Stimulated activated memory B cell treated with anti-CD40 and anti-IgM and Interleukin-4, amounts not matched to agents 10 μg/mL and 1 μg/mL and 100 μg/mL, for 72 hours (primary cell): ENCODE results near the gene CXXC5.

Experiments used
- ATAC-seq: fragments of 150-1000 bp; cut with Tn5 transposase; 2 replicates; pipeline ENCODE4 v1.10.0; 2021
- H3K27ac Mint-ChIP-seq: one replicate; pipeline ENCODE4 v1.8.0; 2022; ENCODE audit warnings: mild to moderate bottlenecking, mixed read lengths
- H3K27me3 Mint-ChIP-seq: one replicate; pipeline ENCODE4 v1.8.0; 2022; ENCODE audit warnings: mixed read lengths
- H3K36me3 Mint-ChIP-seq: one replicate; pipeline ENCODE4 v1.8.0; 2022; ENCODE audit warnings: mixed read lengths
- H3K4me1 Mint-ChIP-seq: one replicate; pipeline ENCODE4 v1.8.0; 2022; ENCODE audit warnings: mixed read lengths
- H3K4me3 Mint-ChIP-seq: one replicate; pipeline ENCODE4 v1.8.0; 2022; ENCODE audit warnings: mild to moderate bottlenecking, moderate library complexity, mixed read lengths
- H3K9me3 Mint-ChIP-seq: one replicate; pipeline ENCODE4 v1.8.0; 2022; ENCODE audit warnings: mixed read lengths

The CXXC5 gene

DNA sequence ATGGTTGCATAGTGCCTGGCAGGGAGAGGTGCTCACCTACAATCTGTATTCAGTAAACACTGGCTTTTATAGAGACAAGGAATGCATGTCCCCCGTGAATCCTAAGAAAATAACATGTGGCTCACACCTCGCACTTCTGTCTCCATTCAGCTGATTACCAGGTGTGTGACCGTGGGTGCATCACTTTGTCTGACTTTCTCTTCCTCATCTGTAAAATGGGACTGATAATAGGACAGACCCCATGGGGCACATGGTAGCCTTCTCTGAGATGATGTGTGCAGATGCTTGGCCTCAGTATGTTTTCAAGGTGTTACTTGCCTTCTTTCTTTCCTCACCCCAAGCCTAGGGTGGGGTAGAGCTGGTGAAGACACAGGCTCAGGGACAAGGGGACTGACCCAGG is 6.3 kb downstream of the CXXC5 start:
- Mint-ChIP-seq H3K27me3 (no peaks in the 10 kb centered on the region), H3K9me3 (no peaks in the 10 kb centered on the region), H3K36me3 (peaks cover 6% of the 10 kb centered on the region), H3K27ac (peak overlapping the region; percentile 88), H3K4me1 (peaks cover 84% of the 10 kb centered on the region), H3K4me3 (peak overlapping the region; percentile 58)
- ATAC-seq, result no peak

DNA sequence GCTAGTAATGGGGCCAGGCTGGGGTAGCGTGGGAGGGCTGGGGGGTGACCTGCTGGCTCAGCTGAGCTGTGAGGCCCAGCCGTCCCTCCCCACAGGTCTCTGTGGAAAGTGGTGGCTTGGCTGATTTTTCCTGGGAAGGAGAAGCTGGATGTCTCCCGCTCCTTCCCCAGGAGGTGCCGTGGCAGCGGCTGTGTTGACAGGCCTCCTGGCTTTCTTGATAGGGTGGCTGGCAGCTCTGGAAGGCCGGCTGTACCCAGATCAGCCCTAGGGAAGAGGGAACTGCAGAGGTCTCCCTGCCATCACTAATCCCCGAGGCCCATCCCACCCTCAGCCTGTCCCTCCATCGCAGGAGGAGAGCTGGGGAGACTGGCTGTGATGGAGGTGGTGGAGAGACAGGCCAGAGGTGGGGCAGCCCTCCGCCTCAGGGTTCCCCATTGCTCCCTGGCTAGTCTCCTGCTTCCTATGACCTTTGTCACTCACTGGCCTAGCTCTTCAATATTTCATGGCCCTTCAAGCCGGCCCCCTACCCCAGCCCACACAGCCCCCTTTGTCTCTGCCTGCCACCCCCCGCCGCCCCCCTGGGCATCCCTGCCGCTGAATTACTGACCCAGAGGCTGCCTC is 6.8 kb downstream of the CXXC5 start:
- ATAC-seq, result no peak
- peak overlapping the region; percentile 88 for H3K27ac Mint-ChIP-seq
- H3K27me3 Mint-ChIP-seq, result no peaks in the 10 kb centered on the region
- no peaks in the 10 kb centered on the region for H3K9me3 Mint-ChIP-seq
- peak overlapping the region; percentile 58 for H3K4me3 Mint-ChIP-seq
- H3K4me1 Mint-ChIP-seq, result peaks cover 89% of the 10 kb centered on the region
- peaks cover under 1% of the 10 kb centered on the region for H3K36me3 Mint-ChIP-seq

DNA sequence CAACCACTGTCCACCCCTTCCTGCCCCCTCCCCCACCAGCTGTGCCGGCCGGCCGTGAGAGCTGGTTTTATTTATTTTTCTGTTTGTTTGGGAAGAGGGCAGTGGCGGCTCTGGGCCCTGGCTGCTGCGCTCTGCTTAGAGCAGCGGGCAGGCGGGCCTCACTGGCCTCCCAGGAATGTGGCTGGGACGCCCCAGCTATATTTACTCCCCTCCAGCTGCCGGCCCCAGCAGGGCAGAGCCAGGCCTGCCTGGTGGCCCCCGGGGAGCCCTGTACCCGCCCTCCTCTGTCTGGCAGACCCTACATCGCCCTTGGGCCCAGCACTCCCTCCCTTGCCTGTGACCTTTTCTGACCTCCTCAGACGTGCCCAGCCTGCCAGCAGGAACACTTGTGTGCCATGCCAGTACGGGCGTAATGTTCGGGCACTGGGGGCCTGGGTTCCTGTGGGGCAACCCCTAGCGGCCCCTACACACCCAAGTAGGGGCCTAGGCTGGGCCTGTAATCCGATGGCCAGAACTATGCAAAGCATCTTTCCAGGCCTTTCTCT is 7.7 kb downstream of the CXXC5 start:
- H3K4me1 Mint-ChIP-seq, result peaks cover 94% of the 10 kb centered on the region
- peak overlapping the region; percentile 88 for H3K27ac Mint-ChIP-seq
- peak overlapping the region; percentile 42 for H3K4me3 Mint-ChIP-seq
- ATAC-seq, result no peak
- no peaks in the 10 kb centered on the region for H3K9me3 Mint-ChIP-seq
- no peaks in the 10 kb centered on the region for H3K36me3 Mint-ChIP-seq
- no peaks in the 10 kb centered on the region for H3K27me3 Mint-ChIP-seq

DNA sequence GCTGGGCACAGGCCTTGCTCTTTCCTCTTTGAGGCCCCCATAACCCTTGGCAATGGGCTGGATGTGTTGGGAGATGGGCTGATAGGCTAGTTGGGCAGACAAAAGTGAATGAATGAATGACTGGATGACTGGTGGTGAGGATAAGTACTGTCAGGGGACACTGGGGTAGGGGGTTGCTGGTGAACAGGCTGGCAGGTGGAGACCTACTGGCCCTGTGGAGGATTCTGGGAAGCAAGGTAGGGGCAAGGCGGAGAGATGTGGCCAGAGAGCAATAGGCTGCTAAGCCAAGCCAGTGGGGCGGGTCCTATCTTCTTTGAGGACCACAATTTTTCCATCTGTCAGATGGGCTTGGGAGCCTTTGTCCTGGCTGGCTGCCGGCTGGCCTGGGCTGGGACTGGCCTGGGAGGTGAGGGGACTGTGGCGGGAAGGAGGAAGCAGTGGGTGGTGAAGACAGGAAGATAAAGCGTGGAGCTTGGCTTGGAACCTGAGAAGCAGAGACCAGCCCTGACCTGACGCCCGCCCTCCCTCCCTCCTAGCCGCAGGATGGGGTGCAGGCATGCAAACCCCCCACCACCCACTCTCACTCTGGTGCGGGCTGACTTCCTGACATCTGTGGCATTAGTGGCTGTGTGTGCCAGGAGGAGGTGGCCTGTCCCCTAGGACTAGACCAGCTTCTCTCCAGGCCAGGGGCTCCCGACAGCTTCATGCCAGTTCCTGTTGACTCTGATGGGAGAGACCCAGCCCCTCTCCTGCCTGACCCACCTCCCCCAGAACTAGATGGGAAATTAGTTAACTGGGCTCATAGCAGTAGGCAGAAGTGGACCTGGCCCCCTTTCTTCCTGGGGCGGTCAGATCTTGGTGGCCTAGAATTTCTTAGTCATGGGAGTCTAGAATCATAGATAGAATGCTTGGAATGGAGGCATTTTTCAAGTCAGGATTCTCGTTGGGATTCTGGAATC is 9.5 kb downstream of the CXXC5 start:
- no peaks in the 10 kb centered on the region for H3K36me3 Mint-ChIP-seq
- no peak for ATAC-seq
- peak overlapping the region; percentile 88 for H3K27ac Mint-ChIP-seq
- peaks cover 95% of the 10 kb centered on the region for H3K4me1 Mint-ChIP-seq
- no peaks in the 10 kb centered on the region for H3K27me3 Mint-ChIP-seq
- no peaks in the 10 kb centered on the region for H3K9me3 Mint-ChIP-seq
- H3K4me3 Mint-ChIP-seq, result peak overlapping the region; percentile 85

DNA sequence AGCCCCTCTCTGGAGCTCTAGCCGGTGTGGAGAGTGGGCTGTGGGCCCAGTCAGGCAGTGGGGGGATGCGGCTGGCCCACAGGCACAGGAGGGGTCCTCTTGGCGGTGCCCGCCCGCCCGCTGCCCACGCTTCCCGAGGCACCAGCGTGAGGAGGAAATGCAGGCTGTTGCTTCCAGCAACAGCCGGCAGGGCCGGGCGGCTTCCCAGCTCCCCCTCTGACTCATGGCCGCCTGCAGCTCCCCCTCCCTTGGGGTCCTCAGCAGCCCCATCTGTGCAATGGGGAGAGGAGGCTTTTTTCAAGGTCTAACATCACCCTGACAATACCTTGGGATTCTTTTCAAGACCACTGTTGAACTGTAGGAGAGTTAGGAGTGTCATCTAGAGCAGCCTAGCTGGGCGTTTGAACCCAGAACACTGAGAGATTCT is 10.4 kb downstream of the CXXC5 start:
- Mint-ChIP-seq H3K4me1 (peaks cover 95% of the 10 kb centered on the region), H3K36me3 (no peaks in the 10 kb centered on the region), H3K4me3 (peak overlapping the region; percentile 85), H3K27me3 (no peaks in the 10 kb centered on the region), H3K27ac (peak overlapping the region; percentile 88), H3K9me3 (no peaks in the 10 kb centered on the region)
- ATAC-seq, result no peak

DNA sequence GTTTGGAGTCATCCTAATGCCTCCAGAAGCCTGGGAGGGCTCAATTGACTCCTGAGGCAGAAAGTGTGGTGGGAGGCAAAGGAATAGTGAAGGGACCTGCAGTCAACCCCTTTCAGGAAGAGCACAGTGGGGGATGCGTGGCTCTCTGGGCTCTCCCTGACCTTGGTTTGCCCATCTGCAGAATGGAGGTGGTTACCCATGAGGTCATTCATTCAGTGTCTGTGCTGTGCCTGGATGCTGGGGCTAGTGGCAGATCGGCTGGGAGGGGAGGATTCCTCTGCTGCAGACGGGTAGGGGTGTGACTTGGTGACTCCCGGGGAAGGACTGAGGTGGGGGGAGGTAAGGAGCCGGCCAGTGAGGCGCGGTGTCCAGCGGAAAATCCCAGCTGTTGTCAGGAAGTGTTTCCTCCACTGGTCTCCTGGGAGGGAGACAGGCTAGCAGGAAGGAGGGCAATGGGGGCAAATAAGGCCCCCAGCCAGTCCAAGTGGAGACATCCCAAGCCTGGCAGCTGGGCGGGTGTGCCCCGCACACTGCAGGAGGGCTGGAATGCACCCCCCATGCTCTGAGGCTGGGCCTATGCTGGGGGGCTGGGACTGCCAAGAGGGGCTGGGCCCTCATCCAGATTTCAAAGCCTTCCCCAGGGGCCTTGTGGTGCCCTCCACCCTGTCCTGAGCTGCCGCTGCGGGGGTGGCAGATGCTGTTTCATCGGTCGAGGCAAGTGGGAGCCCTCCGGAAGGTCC is 10.9 kb downstream of the CXXC5 start:
- H3K4me3 Mint-ChIP-seq, result peak overlapping the region; percentile 85
- no peak for ATAC-seq
- H3K9me3 Mint-ChIP-seq, result no peaks in the 10 kb centered on the region
- H3K36me3 Mint-ChIP-seq, result no peaks in the 10 kb centered on the region
- peak overlapping the region; percentile 88 for H3K27ac Mint-ChIP-seq
- H3K27me3 Mint-ChIP-seq, result no peaks in the 10 kb centered on the region
- peaks cover 95% of the 10 kb centered on the region for H3K4me1 Mint-ChIP-seq

DNA sequence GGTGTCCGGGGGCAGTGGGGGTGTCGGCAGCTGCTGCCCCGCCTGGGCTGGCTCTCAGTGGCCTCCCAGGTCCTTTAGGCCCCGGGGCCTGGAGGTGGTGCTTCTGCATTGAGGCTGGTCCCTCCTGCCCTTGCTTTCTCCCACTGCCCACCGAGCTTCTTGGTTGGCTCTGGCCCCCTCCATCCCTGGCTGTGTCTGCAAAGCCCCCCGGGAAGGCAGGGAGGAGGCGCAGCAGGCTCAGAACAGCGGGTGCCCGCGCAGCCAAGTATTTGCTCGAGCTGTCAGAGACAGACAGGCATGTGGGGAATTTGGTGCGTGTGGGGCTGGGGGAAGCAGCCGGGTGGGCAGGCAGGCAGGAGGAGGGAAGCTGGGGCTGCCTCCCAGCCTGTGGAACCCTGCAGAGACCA is 11.5 kb downstream of the CXXC5 start:
- ATAC-seq, result no peak
- Mint-ChIP-seq H3K4me1 (peaks cover 95% of the 10 kb centered on the region), H3K27me3 (no peaks in the 10 kb centered on the region), H3K9me3 (no peaks in the 10 kb centered on the region), H3K27ac (peak overlapping the region; percentile 88), H3K36me3 (no peaks in the 10 kb centered on the region), H3K4me3 (peak overlapping the region; percentile 85)

DNA sequence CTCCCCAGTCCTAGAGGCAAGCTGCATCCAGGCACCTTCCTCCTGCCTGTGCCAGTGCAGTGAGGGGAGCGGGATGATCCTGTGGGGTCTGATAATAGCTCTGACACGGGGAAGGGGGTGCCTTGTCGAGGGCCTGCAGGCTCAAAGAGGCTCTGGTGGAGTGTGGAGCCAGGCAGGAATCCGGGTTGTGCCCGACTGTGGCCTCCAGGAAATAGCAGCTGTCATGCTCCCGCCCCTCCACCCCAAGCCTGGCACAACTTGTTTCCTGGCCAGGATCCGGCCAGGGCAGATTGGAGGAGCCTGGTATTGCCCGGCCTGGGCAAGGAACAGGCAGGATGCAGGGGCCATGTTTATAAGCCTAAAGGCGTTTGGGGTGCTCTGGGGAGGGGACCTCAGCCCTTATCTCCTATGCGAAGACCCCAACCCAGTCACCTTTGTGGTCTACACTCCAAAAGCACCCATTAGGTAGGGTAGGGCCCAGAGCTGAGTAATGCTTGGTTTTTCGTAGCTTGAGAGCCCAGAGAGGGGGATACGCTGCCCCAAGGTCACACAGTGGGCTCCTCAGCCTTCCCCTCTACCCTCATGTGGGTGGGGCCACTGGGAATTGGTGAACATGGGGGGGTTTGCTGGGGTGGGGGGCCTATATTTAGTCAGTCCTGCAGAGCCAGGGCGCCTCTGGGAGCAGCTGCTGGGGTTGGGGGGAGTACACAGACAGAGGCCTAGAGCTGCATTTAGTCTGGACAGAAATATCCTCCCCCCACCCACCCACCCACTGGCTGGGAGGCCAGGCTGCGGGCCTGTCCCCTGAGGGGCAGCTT is 12.2 kb downstream of the CXXC5 start:
- H3K36me3 Mint-ChIP-seq, result no peaks in the 10 kb centered on the region
- H3K27me3 Mint-ChIP-seq, result no peaks in the 10 kb centered on the region
- peak overlapping the region; percentile 88 for H3K27ac Mint-ChIP-seq
- H3K4me3 Mint-ChIP-seq, result peak overlapping the region; percentile 85
- H3K9me3 Mint-ChIP-seq, result no peaks in the 10 kb centered on the region
- H3K4me1 Mint-ChIP-seq, result peaks cover 95% of the 10 kb centered on the region
- no peak for ATAC-seq

DNA sequence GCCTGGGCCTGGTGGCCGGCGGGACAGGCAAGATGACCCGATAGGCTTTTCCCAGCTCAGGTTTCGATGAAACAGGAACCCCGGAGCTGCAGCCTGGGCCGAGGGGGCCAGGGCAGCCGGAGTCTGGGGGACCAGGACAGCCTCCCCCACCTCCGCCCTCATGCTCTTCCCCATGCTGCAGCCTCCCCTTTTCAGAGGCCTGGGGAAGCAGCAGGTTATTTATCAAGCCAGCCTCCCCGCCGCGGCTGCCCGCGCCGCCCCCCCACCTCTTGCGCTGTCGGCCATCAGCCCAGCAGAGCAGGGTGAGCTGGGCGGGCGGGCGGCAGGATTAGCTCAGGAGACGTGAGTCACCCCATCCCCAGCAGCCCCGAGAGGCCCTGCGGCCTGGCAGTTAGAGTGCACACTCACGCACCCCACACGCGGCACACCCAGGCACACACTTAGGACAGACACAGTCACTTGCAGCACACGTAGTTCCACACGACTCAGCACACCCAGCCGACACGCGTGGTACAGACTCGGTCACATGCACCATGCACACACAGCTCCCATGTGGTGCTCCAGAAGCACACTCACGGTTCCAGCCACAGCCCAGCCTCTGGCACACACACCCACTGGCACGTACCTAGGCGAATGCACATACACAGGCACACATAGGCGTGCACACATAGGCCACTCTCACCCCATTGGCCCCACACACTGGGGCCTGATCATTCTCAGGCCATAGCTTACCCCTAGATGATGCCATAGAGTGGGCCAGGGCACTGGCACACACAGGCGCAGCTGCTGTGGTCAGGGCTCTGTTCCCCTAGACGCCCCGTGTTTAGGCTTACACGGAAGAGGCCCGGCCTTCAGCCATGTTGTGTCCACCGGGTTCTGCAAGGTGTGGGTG is 13.0 kb downstream of the CXXC5 start:
- ATAC-seq, result peak; percentile 79
- H3K27ac Mint-ChIP-seq, result peak overlapping the region; percentile 88
- no peaks in the 10 kb centered on the region for H3K36me3 Mint-ChIP-seq
- no peaks in the 10 kb centered on the region for H3K9me3 Mint-ChIP-seq
- H3K4me3 Mint-ChIP-seq, result peak overlapping the region; percentile 51
- H3K27me3 Mint-ChIP-seq, result no peaks in the 10 kb centered on the region
- H3K4me1 Mint-ChIP-seq, result peaks cover 95% of the 10 kb centered on the region

DNA sequence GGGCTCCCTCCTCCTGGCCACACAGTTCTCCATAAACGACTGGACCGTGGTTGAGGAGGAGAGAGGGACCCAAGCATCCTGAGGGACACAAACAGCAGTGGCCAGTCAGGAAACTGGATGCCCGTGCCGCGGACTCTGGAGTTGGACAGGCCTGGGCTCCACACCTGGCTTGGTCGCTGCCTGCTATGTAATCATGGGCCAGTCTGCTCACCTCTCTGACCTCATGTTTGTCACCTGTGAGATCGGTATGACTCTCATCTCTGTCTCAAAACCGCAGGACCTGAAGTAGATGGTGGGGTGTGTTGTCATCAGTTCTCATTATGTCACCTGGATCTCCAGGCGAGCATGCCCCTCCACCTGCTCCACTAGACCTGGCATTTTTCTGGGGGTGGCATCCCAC is 14.5 kb downstream of the CXXC5 start:
- H3K36me3 Mint-ChIP-seq, result peaks cover 7% of the 10 kb centered on the region
- peaks cover 95% of the 10 kb centered on the region for H3K4me1 Mint-ChIP-seq
- H3K27me3 Mint-ChIP-seq, result no peaks in the 10 kb centered on the region
- peak overlapping the region; percentile 88 for H3K27ac Mint-ChIP-seq
- no peaks in the 10 kb centered on the region for H3K9me3 Mint-ChIP-seq
- H3K4me3 Mint-ChIP-seq, result peak overlapping the region; percentile 55
- no peak for ATAC-seq

DNA sequence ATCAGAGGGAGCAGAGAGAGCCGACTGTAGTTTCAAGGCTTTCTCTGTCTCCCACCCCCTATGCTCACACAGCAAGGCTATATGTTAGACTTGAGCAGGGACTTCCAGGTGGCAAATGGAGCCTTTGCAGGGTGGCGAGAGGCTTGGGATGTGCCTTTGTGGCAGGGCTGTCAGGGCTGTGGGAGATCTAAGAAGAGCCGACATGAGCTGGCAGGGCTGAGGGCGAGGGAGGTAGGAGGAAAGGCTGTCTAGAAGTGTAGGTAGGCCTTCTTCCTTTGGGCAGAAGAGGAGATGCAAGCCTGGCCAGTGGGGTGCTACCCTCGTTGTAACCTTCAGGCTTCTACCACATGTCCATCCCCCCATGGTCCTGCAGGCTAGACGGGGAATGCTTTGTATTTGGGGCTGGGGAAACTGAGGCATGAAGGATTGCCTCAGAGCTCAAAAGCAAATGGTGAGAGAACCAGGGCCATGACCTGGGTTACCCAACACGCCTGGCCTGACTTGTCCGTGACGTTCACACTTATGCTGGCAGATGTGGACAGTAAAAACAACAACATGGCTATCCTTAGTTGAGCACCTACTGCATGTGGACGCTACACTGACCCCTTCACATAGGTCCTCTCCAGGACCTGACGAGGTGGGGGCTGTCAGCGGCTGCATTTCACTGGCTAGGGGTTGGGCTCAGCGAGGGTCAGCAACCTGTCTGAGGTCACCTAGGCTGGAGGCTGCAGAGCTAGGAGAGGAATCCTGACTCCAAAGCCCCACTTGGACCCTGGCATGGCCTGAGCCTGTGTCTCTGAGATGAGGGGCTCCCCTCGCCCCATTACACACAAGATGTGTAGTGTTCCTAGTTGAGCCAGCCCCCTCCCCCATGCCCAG is 15.3 kb downstream of the CXXC5 start:
- Mint-ChIP-seq H3K27me3 (no peaks in the 10 kb centered on the region), H3K36me3 (peaks cover 7% of the 10 kb centered on the region), H3K4me3 (peak overlapping the region; percentile 24), H3K9me3 (no peaks in the 10 kb centered on the region), H3K27ac (peak overlapping the region; percentile 88), H3K4me1 (peaks cover 94% of the 10 kb centered on the region)
- no peak for ATAC-seq

DNA sequence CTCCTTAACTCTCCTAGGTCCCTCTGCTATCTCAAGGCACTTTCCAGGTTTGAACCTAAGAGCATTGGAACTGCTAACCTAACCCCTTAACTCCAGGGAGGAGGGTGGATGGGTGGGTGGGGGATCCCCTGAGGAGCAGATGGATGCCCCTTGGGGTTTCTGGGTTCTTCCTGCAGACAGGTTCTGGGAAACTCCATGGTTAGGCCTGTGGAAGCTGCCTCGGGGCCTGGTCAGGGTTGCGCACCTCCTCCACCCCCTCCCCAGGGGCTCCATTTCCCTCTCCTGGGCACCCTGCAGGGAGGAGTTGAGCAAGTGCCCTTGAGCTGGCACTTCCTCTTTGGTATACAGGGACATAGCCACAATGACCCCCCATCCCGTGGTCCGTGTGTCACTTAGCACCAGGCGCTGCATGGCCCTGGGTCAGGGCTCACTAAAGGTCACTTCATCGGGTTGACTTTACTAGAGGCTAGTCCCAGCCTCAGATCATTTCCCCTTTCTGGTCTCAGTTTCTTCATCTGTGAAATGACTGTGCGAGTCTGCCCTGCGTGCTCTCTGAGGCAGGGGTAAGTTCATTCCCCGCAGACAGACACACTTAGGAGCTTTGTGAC is 16.0 kb downstream of the CXXC5 start:
- Mint-ChIP-seq H3K9me3 (no peaks in the 10 kb centered on the region), H3K27ac (peak overlapping the region; percentile 88), H3K27me3 (no peaks in the 10 kb centered on the region), H3K36me3 (peaks cover 7% of the 10 kb centered on the region), H3K4me1 (peaks cover 94% of the 10 kb centered on the region), H3K4me3 (peak overlapping the region; percentile 72)
- ATAC-seq, result peak; percentile 71
